ENCODE results near the gene MYL6. TPM values are rescaled to one million over a fixed set of nuclear protein-coding genes. Genes with fewer than 3 reads are reported as not detected.

The MYL6 gene
- total and polyA plus RNA-seq, 9 of the 15 experiments (the other 6 are each of a cell fraction or from before 2014, with no cell fraction given), result 557 to 1,664 (median 958) TPM

- TF ChIP-seq ZBTB40 (IDR thresholded peaks at IDR 0.05), result no peak; the same call in 1 of the 2 replicates
- TF ChIP-seq ZBTB40 (CRISPR knock-in tag; IDR thresholded peaks at IDR 0.05), result no peak
- no peak for TF ChIP-seq ZBTB26 (CRISPR knock-in tag; IDR thresholded peaks at IDR 0.05)
- TF ChIP-seq MTA3 (IDR thresholded peaks at IDR 0.05; ENCODE audit: borderline replicate concordance), result peak; percentile 91
- TF ChIP-seq UBTF (IDR thresholded peaks at IDR 0.05; ENCODE audit: borderline replicate concordance in 1 of 2, low read depth in 2 of 2, low read length in 2 of 2), result peak; percentile 79 to 81; a peak in 3 of 4 replicates
- TF ChIP-seq ETS1 (conservative IDR thresholded peaks at IDR 0.05; ENCODE audit: control insufficient read depth, low read depth, low read length), result no peak; the same call in 1 of the 2 replicates
- peak in 1 of 2 experiments; percentile 50; a peak in 1 of 4 replicates for TF ChIP-seq SRF (CRISPR knock-in tag; IDR thresholded peaks at IDR 0.05)
- TF ChIP-seq KAT7 (CRISPR knock-in tag; IDR thresholded peaks at IDR 0.05; ENCODE audit: borderline replicate concordance), result no peak
- peak; percentile 59 for TF ChIP-seq TAF9B (IDR thresholded peaks at IDR 0.05; ENCODE audit: partially characterized antibody)
Observed at GRCh38 chr12:56129206-56129941, 28.8 kb upstream of the MYL6 start (continued).

Data from K562 (cell line).